Tibial nerve (tissue), 3 donors: ENCODE data around the gene NENF.
"Not testable (repeated sequence)": the region's sequence is repeated elsewhere in the genome, so short reads cannot be mapped to it uniquely, and the experiment has no call there.

Experiments
- CTCF ChIP-seq, 5 experiments: fragments of 200-600 bp in 3 of 5; fragments of 450-650 bp in 2 of 5; sonication (generic) in 3 of 5; IDR thresholded peaks; one replicate each; pipeline ENCODE4 v1.5.1; 2016 to 2019; ENCODE audit warnings: antibody characterized with exemption in 5 of 5, mild to moderate bottlenecking in 3 of 5, moderate library complexity in 2 of 5
- POLR2A ChIP-seq, 2 donors: fragments of 450-650 bp; IDR thresholded peaks; one replicate each; pipeline ENCODE4 v1.6.1; 2017; ENCODE audit warnings: antibody characterized with exemption in 2 of 2, mild to moderate bottlenecking in 2 of 2, moderate library complexity in 2 of 2

GRCh38 chr1:212480711-212481437, 48.2 kb downstream of the NENF start:
- TF ChIP-seq CTCF, POLR2A (IDR thresholded peaks at IDR 0.05): not testable (repeated sequence)
